ENCODE measurements around the gene HEXIM2. TPM values are rescaled to one million over a fixed set of nuclear protein-coding genes. Genes with fewer than 3 reads are reported as not detected.
"Not testable (repeated sequence)": the region's sequence is repeated elsewhere in the genome, so short reads cannot be mapped to it uniquely, and the experiment has no call there.

The HEXIM2 gene
- polyA plus RNA-seq, 1 donor (not counting 4 experiments of a cell fraction or from before 2014, with no cell fraction given): 2.3 TPM

DNA sequence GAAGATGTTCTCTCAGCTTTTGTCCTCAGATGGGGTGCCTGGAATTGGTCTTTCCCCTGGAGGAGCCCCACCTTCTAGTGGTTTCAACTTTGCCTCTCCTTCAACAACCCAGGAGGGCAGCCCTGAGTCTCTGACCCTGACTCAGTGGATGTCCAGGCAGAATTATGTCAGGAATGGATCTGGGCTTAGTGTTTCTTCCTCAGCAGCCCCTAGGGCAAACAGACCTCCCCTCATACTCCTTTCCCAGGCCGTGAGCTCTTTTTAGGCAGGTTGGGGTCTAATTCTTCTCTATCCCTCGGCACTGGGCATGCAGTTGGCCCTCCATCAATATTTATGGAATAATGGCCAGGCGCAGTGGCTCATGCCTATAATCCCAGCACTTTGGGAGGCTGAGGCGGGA lies 39.8 kb downstream of the HEXIM2 start:
- peaks cover 13% of the 10 kb centered on the region for H3K4me1 ChIP-seq (ENCODE audit: control insufficient read depth, extremely low read depth, insufficient read depth, low read length)
- dilution Hi-C loops (cut with MboI; ENCODE audit: extremely low pct_ligation_motif_present, low sequenced_read_pairs): no loop called here
- H3K9me1 ChIP-seq (ENCODE audit: control insufficient read depth, extremely low read depth, insufficient read depth, low read length): no peaks in the 10 kb centered on the region
- FAIRE-seq: no peak
- H3K36me3 ChIP-seq (ENCODE audit: control insufficient read depth in 2 of 2, extremely low read depth in 1 of 2, insufficient read depth in 2 of 2, low read length in 2 of 2): no peaks in the 10 kb centered on the region
- H3K4me2 ChIP-seq (ENCODE audit: control insufficient read depth, extremely low read depth, insufficient read depth, low read depth, low read length): no peak overlapping the region
- no peaks in the 10 kb centered on the region for H3K9me3 ChIP-seq (ENCODE audit: control insufficient read depth, low read depth, low read length)
- H2AFZ ChIP-seq (ENCODE audit: control insufficient read depth, low read length): no peak overlapping the region
- no peak overlapping the region for H3K4me3 ChIP-seq (ENCODE audit: control insufficient read depth in 2 of 3, extremely low read depth in 1 of 3, insufficient read depth in 2 of 3, low read depth in 1 of 3, low read length in 3 of 3)
- TF ChIP-seq, protein P1, sequence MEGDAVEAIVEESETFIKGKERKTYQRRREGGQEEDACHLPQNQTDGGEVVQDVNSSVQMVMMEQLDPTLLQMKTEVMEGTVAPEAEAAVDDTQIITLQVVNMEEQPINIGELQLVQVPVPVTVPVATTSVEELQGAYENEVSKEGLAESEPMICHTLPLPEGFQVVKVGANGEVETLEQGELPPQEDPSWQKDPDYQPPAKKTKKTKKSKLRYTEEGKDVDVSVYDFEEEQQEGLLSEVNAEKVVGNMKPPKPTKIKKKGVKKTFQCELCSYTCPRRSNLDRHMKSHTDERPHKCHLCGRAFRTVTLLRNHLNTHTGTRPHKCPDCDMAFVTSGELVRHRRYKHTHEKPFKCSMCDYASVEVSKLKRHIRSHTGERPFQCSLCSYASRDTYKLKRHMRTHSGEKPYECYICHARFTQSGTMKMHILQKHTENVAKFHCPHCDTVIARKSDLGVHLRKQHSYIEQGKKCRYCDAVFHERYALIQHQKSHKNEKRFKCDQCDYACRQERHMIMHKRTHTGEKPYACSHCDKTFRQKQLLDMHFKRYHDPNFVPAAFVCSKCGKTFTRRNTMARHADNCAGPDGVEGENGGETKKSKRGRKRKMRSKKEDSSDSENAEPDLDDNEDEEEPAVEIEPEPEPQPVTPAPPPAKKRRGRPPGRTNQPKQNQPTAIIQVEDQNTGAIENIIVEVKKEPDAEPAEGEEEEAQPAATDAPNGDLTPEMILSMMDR (optimal IDR thresholded peaks at IDR 0.05 in 1 of 3, IDR thresholded peaks at IDR 0.05 in 1 of 3, conservative IDR thresholded peaks at IDR 0.05 in 1 of 3; ENCODE audit: extremely low read depth in 1 of 3, insufficient read depth in 2 of 3, low read length in 3 of 3): no peak
- no peak for TF ChIP-seq EZH2 (IDR thresholded peaks at IDR 0.05; ENCODE audit: low read length)
- H3K27ac ChIP-seq (ENCODE audit: control insufficient read depth, insufficient read depth, low read length): no peak overlapping the region
- H3K9ac ChIP-seq (ENCODE audit: control insufficient read depth, extremely low read depth, insufficient read depth, low read length): no peak overlapping the region
- no peaks in the 10 kb centered on the region for H4K20me1 ChIP-seq (ENCODE audit: control insufficient read depth, extremely low read depth, insufficient read depth, low read length)
- no peaks in the 10 kb centered on the region for H3K27me3 ChIP-seq (ENCODE audit: control insufficient read depth, extremely low read depth, insufficient read depth, low read length)
- H3K79me2 ChIP-seq (ENCODE audit: control insufficient read depth, insufficient read depth, low read length): no peaks in the 10 kb centered on the region
- DNase-seq (ENCODE audit: low read depth, low spot score): no peak

DNA sequence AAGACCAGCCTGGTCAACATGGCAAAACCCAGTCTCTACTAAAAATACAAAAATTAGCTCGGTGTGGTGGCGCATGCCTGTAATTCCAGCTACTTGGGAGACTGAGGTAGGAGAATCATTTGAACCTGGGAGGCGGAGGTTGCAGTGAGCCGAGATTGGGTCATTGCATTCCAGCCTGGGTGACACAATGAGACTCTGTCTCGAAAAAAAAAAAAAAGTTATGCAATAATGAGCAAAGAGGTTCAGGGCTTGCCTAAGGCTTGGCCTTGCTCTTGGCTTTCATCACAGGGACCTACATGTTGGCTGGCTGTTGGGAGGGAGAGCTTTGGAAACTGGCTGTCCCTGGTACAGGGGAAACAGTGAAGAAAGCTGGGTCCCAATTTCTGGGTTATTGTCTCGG lies 40.2 kb downstream of the HEXIM2 start:
- H2AFZ ChIP-seq (ENCODE audit: control insufficient read depth, low read length); H4K20me1 ChIP-seq (ENCODE audit: control insufficient read depth, extremely low read depth, insufficient read depth, low read length); H3K4me3 ChIP-seq (ENCODE audit: control insufficient read depth in 2 of 3, extremely low read depth in 1 of 3, insufficient read depth in 2 of 3, low read depth in 1 of 3, low read length in 3 of 3); H3K27ac ChIP-seq (ENCODE audit: control insufficient read depth, insufficient read depth, low read length); H3K9me1 ChIP-seq (ENCODE audit: control insufficient read depth, extremely low read depth, insufficient read depth, low read length); H3K27me3 ChIP-seq (ENCODE audit: control insufficient read depth, extremely low read depth, insufficient read depth, low read length); DNase-seq (ENCODE audit: low read depth, low spot score); H3K9ac ChIP-seq (ENCODE audit: control insufficient read depth, extremely low read depth, insufficient read depth, low read length); FAIRE-seq; H3K36me3 ChIP-seq (ENCODE audit: control insufficient read depth in 2 of 2, extremely low read depth in 1 of 2, insufficient read depth in 2 of 2, low read length in 2 of 2); H3K9me3 ChIP-seq (ENCODE audit: control insufficient read depth, low read depth, low read length); H3K4me2 ChIP-seq (ENCODE audit: control insufficient read depth, extremely low read depth, insufficient read depth, low read depth, low read length); dilution Hi-C loops (cut with MboI; ENCODE audit: extremely low pct_ligation_motif_present, low sequenced_read_pairs); H3K79me2 ChIP-seq (ENCODE audit: control insufficient read depth, insufficient read depth, low read length): not testable (repeated sequence)
- H3K4me1 ChIP-seq (ENCODE audit: control insufficient read depth, extremely low read depth, insufficient read depth, low read length): peaks cover 13% of the 10 kb centered on the region
